HepG2 (cell line): Measurements from ENCODE around the gene AGR2. TPM values are rescaled to one million over a fixed set of nuclear protein-coding genes. Genes with fewer than 3 reads are reported as not detected.
A peak's percentile ranks its signal among the peaks of the same experiment; 100 is the strongest.

Experiments used
- ATAC-seq: fragments of 200-7000 bp; cut with Tn5 transposase; 3 replicates; pipeline ENCODE4 v1.9.1; 2020; ENCODE audit warnings: mild to moderate bottlenecking, moderate library complexity
- BruUV-seq: library from RNA; stranded (reverse); fragments of 400-500 nt; replicated peaks from 2 replicates; lab custom pipeline; 2021; lab: Mats Ljungman, UMichigan
- CTCF ChIA-PET: fragments of 300-600 bp; formaldehyde crosslinking; extraction: SDS; loops from one replicate; lab custom pipeline; 2021; ENCODE audit warnings: low total read pairs, inconsistent platforms, low intra/inter-chr PET ratio; lab: Yijun Ruan, JAX
- POLR2A ChIA-PET: fragments of 350-600 bp; sonication (Branson Sonifier 250); formaldehyde crosslinking; loops from one replicate; lab custom pipeline; 2020; ENCODE audit warnings: antibody characterized with exemption, inconsistent platforms; lab: Yijun Ruan, JAX
- DNase-seq: peaks from one replicate; pipeline ENCODE4 v3.0.0-alpha.2; 2015; ENCODE audit warnings: low spot score
- FAIRE-seq: peaks from 3 replicates; lab custom pipeline; 2011; peaks lifted over from hg19 to GRCh38; lab: Jason Lieb, UNC
- H2AFZ ChIP-seq: one replicate; pipeline ENCODE4 v1.6.1; 2011; ENCODE audit warnings: low read length, inconsistent platforms
- H3K27ac ChIP-seq: fragments of 300-600 bp; 3 replicates; pipeline ENCODE4 v1.8.0; 2011; ENCODE audit warnings: mixed run types, mild to moderate bottlenecking, mixed read lengths, low read length, inconsistent platforms; ENCODE audit not compliant: insufficient read depth; ENCODE audit errors: extremely low read length
- H3K27me3 ChIP-seq, 2 experiments: fragments of 200-600 bp in 1 of 2; 2 replicates in 1 of 2; 3 replicates in 1 of 2; pipeline versions ENCODE4 v1.6.0 to v1.8.0; 2011; ENCODE audit warnings: low read length in 2 of 2, mild to moderate bottlenecking in 2 of 2, moderate library complexity in 2 of 2, inconsistent platforms in 1 of 2; ENCODE audit not compliant: insufficient read depth in 2 of 2, control insufficient read depth in 1 of 2
- H3K36me3 ChIP-seq, 2 experiments: fragments of 200-600 bp in 1 of 2; replicated peaks in 1 of 2; 2 replicates in 1 of 2; 3 replicates in 1 of 2; pipeline versions ENCODE4 v1.5.1 to v1.8.0; 2011; ENCODE audit warnings: low read length in 2 of 2, inconsistent platforms in 1 of 2; ENCODE audit not compliant: insufficient read depth in 2 of 2, control insufficient read depth in 1 of 2
- H3K4me1 ChIP-seq: 2 replicates; pipeline ENCODE4 v1.5.1; 2012; ENCODE audit warnings: low read length, inconsistent platforms; ENCODE audit not compliant: insufficient read depth
- H3K4me2 ChIP-seq: 2 replicates; pipeline ENCODE4 v1.6.0; 2011; ENCODE audit warnings: low read depth, low read length, inconsistent platforms
- H3K4me3 ChIP-seq, 3 experiments: fragments of 200-600 bp in 1 of 3; sonication (generic), shearing (Covaris generic) in 1 of 3; replicated peaks in 1 of 3; 2 replicates each; pipeline ENCODE4 v1.5.1; 2011 to 2016; ENCODE audit warnings: low read length in 3 of 3, inconsistent platforms in 2 of 3, low read depth in 2 of 3, mild to moderate bottlenecking in 2 of 3, control low read depth in 1 of 3, mixed read lengths in 1 of 3; ENCODE audit not compliant: insufficient read depth in 1 of 3
- H3K79me2 ChIP-seq: one replicate; pipeline ENCODE4 v1.6.1; 2011; ENCODE audit warnings: low read length, inconsistent platforms; ENCODE audit not compliant: insufficient read depth
- H3K9ac ChIP-seq: 2 replicates; pipeline ENCODE4 v1.6.0; 2011; ENCODE audit warnings: mild to moderate bottlenecking, low read depth, low read length, inconsistent platforms; ENCODE audit not compliant: insufficient read depth
- H3K9me3 ChIP-seq: 2 replicates; pipeline ENCODE4 v1.5.1; 2012; ENCODE audit warnings: mild to moderate bottlenecking, low read length
- H4K20me1 ChIP-seq: 2 replicates; pipeline ENCODE4 v1.6.0; 2011; ENCODE audit warnings: inconsistent platforms, mild to moderate bottlenecking, low read length, moderate library complexity; ENCODE audit not compliant: insufficient read depth
- ETV5 ChIP-seq: IDR thresholded peaks from 2 replicates; pipeline ENCODE4 v1.6.1; 2018; ENCODE audit warnings: missing biosample characterization, missing genetic modification reagents, inconsistent platforms, borderline replicate concordance
- FOSL2 ChIP-seq: sonication (generic); formaldehyde crosslinking; IDR thresholded peaks from 2 replicates; pipeline ENCODE4 v1.4.0; 2020; ENCODE audit warnings: missing genetic modification reagents
- FOXA3 ChIP-seq: IDR thresholded peaks from 2 replicates; pipeline ENCODE4 v1.6.1; 2016; ENCODE audit warnings: missing genetic modification reagents, missing compliant biosample characterization
- HMGXB3 ChIP-seq: sonication (generic); formaldehyde crosslinking; IDR thresholded peaks from 2 replicates; pipeline ENCODE4 v1.4.0; 2020; ENCODE audit warnings: missing genetic modification reagents, borderline replicate concordance
- SNRNP70 ChIP-seq: fragments of 200-400 bp; formaldehyde crosslinking; IDR thresholded peaks from 2 replicates; pipeline ENCODE4 v1.6.1; 2017; ENCODE audit warnings: mild to moderate bottlenecking, low read depth, low read length, moderate library complexity
- ZNF296 ChIP-seq: sonication (generic); formaldehyde crosslinking; conservative IDR thresholded peaks from 2 replicates; pipeline ENCODE4 v1.5.0; 2020; ENCODE audit warnings: mild to moderate bottlenecking, missing genetic modification reagents
- ZNF598 ChIP-seq: sonication (generic); formaldehyde crosslinking; IDR thresholded peaks from 2 replicates; pipeline ENCODE4 v1.5.1; 2020; ENCODE audit warnings: mild to moderate bottlenecking, missing genetic modification reagents, borderline replicate concordance
- WGBS: methylation state at CpG from one replicate; pipeline ENCODE4 v1.1.6; 2017; ENCODE audit warnings: low lambda C conversion rate; 5-methylcytosine and 5-hydroxymethylcytosine counted together
- in situ Hi-C: cut with HindIII; loops from 2 replicates; pipeline ENCODE4 v1.10.0; 2017; ENCODE audit warnings: low pct_unique_long_range_greater_than_20kb; ENCODE audit not compliant: extremely low pct_ligation_motif_present
- intact Hi-C: fragments of 100-400 bp; cut with micrococcal nuclease; formaldehyde crosslinking; loops from one replicate; pipeline ENCODE4 v1.10.0; 2022; ENCODE audit not compliant: unreplicated experiment
- polyA plus RNA-seq, 8 experiments: library from polyadenylated mRNA; depleted of rRNA in 3 of 8; stranded (reverse) in 7 of 8; unstranded in 1 of 8; fragments of >200 nt; fragmentation: Illumina TruSeq in 4 of 8; extraction: Trizol in 4 of 8; gene quantifications; 2 replicates each; pipeline versions ENCODE4 v1.2.1 to v1.2.3, GENCODE V29; 2011 to 2016; ENCODE audit warnings: low read depth in 4 of 8, missing spikeins in 1 of 8, mixed read lengths in 1 of 8; ENCODE audit not compliant: insufficient read depth in 1 of 8
- total RNA-seq, 5 experiments: library from RNA; depleted of rRNA; stranded (reverse); fragments of >200 nt; fragmentation: Illumina TruSeq; extraction: Trizol; gene quantifications; 2 replicates each; pipeline ENCODE4 v1.2.3, GENCODE V29; 2016; ENCODE audit warnings: low read depth in 1 of 5
- TF ChIP-seq, protein P1 (sequence below): sonication (generic); formaldehyde crosslinking; IDR thresholded peaks from 2 replicates; pipeline ENCODE4 v1.4.0; 2020; ENCODE audit warnings: mild to moderate bottlenecking, missing genetic modification reagents

AGR2 gene
- total and polyA plus RNA-seq, 2 of the 13 experiments (the other 11 are each of a cell fraction or from before 2014, with no cell fraction given) = 1.7 to 2.9 TPM

GRCh38 chr7:16805441-16805840 lies 642 bp upstream of the AGR2 start (continued):
- TF ChIP-seq, protein P1, sequence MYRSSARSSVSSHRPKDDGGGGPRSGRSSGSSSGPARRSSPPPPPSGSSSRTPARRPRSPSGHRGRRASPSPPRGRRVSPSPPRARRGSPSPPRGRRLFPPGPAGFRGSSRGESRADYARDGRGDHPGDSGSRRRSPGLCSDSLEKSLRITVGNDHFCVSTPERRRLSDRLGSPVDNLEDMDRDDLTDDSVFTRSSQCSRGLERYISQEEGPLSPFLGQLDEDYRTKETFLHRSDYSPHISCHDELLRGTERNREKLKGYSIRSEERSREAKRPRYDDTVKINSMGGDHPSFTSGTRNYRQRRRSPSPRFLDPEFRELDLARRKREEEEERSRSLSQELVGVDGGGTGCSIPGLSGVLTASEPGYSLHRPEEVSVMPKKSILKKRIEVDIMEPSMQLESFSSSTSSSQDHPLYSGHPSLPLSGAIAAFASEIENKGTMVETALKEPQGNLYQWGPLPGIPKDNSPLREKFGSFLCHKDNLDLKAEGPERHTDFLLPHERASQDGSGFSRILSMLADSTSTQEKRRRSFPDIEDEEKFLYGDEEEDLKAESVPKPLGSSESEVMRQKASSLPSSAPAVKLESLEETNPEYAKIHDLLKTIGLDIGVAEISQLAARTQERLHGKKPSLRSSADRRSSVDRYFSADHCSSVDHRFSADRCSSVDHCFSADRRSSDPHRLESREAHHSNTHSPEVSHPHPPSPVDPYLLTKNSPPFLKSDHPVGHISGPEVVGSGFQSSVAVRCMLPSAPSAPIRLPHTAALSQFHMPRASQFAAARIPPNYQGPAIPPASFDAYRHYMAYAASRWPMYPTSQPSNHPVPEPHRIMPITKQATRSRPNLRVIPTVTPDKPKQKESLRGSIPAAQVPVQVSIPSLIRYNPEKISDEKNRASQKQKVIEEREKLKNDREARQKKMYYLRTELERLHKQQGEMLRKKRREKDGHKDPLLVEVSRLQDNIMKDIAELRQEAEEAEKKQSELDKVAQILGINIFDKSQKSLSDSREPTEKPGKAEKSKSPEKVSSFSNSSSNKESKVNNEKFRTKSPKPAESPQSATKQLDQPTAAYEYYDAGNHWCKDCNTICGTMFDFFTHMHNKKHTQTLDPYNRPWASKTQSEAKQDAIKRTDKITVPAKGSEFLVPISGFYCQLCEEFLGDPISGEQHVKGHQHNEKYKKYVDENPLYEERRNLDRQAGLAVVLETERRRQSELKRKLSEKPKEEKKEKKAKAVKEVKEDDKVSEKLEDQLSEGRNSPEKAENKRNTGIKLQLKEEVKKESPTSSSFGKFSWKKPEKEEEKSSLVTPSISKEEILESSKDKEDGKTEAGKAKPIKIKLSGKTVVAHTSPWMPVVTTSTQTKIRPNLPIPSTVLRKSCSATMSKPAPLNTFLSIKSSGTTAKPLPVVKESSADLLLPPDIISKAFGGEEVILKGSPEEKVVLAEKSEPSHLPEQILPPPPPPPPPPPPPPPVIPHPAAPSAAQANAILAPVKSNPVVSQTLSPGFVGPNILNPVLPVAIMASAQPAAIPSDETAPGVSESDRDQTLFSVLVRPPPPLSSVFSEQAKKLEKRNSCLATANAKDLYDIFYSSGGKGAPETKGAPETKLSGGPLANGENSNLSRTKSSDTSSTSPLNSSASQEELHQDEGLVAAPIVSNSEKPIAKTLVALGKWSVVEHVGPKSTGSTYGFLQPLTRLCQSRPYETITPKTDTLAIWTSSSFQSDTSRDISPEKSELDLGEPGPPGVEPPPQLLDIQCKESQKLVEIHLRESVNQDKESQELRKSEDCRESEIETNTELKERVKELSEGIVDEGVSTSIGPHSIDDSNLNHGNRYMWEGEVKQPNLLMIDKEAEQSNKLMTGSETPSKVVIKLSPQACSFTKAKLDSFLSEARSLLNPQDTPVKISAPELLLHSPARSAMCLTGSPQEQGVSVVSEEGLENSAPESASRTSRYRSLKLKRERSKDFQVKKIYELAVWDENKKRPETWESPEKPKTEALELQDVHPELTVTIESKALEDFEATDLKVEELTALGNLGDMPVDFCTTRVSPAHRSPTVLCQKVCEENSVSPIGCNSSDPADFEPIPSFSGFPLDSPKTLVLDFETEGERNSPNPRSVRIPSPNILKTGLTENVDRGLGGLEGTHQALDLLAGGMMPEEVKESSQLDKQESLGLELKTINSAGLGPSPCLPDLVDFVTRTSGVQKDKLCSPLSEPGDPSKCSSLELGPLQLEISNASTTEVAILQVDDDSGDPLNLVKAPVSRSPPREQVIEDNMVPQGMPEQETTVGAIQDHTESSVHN (CRISPR knock-in tag) = no peak

DNA sequence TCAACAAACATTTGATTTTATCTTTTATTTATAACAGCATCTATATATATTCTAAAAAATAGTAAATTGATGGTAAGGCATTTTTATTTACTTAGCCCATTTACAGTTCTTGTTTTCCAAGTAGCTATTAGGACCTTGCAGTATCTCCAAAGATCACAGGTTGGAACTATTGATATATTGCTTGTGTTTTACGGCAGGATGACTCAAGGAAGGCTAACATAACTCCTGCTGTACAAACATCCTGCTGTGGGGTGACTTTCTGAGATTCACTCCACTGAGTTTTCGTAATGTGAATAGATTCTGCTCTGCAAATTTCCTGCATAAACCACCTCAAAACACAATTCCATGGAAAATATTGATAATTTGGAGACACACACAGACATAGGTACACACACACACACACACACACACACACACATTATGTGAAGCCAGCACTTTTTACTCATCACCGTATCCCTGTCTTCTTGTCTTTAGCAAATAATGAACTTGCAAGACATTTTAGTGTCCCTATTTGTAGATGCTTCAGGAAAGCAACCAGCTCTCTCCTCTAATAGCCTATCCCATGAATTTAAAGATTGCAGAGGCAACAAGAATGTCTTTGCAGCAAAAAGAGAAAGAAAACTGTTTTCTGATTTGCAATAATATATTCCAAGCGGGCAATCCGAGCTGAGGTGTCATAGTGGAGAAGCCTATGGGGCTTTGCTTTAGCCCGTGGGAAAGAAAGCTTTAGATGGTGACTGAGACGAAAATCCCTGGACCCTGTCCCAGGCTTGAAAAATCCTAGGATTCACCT lies 722 bp downstream of the AGR2 start:
- peaks cover 23% of the 10 kb centered on the region for H3K4me1 ChIP-seq
- BruUV-seq = no TSS peak
- H3K27ac ChIP-seq = no peak overlapping the region
- no peaks in the 10 kb centered on the region for H3K36me3 ChIP-seq
- WGBS = 42% methylated on average over 7 of the region's 7 CpGs
- H3K27me3 ChIP-seq = no peaks in the 10 kb centered on the region
- in situ Hi-C loops = loop anchor here (5.0 kb wide), 1 partner anchor 113 kb away; no protein-coding TSS in a partner anchor
- H3K9me3 ChIP-seq = no peaks in the 10 kb centered on the region
- DNase-seq (peak; percentile 15), FAIRE-seq (no peak), ATAC-seq (peak; percentile 64)
- no peaks in the 10 kb centered on the region for H3K79me2 ChIP-seq
- CTCF ChIA-PET = no interaction called here
- peak overlapping the region; percentile 47 for H3K4me2 ChIP-seq
- H3K9ac ChIP-seq = no peak overlapping the region
- H3K4me3 ChIP-seq = no peak overlapping the region; a peak in 1 of 6 replicates
- no peaks in the 10 kb centered on the region for H4K20me1 ChIP-seq
- no peak overlapping the region for H2AFZ ChIP-seq
- POLR2A ChIA-PET = no interaction called here
- intact Hi-C loops = no loop called here
- TF ChIP-seq ZNF598 (no peak), ETV5 (peak; percentile 15; the same call in 1 of the 2 replicates), SNRNP70 (no peak), FOXA3 (CRISPR knock-in tag) (peak; percentile 50; the same call in 1 of the 2 replicates), ZNF296 (CRISPR knock-in tag) (no peak), FOSL2 (CRISPR knock-in tag) (peak; percentile 60), HMGXB3 (CRISPR knock-in tag) (peak; percentile 70; the same call in 1 of the 2 replicates)
